Epidermal melanocyte (primary cell): ENCODE results near the gene PSEN1.
A peak's percentile ranks its signal among the peaks of the same experiment; 100 is the strongest.
"Not testable (repeated sequence)": the region's sequence is repeated elsewhere in the genome, so short reads cannot be mapped to it uniquely, and the experiment has no call there.

ENCODE experiments used
- DNase-seq: peaks from one replicate; pipeline ENCODE4 v3.0.0; 2011; ENCODE audit warnings: low spot score; ENCODE audit not compliant: insufficient read length

The PSEN1 gene

DNA sequence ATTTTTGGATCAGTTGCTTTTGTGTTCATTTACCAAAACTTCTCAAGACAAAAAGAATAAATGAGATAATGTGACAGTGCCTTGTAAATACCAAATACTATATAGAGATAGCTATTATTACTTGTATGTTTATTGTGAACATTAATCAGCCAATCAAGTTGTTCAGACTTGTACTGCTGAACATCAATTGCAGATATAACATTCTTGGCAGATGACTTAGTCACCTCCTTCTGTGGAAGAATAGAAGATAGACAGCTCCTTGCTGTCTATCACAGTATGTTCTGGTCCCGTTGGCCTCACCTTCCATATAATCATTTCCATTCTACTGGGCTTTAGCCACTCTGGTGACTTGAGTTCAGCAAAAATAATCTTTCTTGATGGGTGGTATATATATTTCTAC lies 30.1 kb downstream of the PSEN1 start:
- DNase-seq = no peak

DNA sequence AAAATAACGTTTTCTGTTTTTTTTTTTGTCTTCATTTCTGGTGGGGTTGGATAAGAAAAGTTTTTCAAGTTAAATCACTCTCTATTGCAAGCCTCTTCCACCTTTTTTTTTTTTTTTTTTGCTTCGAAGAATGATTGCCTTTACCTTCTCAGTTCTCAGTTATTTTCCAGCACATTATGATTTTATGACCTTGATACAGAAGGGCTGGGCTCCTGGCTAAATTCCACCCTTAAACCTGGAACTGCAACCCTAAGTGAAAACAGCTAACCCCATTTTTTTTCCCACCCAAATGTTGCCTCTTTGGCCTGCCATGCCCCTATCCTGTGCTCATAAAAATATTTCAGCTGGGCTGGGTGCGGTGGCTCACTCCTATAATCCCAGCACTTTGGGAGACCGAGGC lies 31.4 kb downstream of the PSEN1 start:
- no peak for DNase-seq

DNA sequence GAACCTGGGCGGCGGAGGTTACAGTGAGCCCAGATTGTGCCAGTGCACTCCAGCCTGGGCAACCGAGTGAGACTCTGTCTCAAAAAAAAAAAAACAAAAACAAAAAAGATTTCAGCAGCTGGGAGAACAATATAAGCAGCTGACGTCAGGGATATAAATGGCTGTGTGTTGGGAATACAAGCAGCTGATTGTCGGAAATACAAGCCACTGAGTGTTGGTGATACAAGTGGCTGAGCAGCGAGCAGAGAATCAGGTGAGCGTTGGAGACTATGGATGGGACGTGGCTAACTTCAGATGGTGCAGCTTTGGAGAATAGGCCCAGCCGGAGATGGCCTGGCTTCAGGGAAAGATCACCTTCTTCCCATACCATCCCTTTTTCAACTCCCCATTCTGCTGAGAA lies 32.0 kb downstream of the PSEN1 start:
- DNase-seq = no peak

DNA sequence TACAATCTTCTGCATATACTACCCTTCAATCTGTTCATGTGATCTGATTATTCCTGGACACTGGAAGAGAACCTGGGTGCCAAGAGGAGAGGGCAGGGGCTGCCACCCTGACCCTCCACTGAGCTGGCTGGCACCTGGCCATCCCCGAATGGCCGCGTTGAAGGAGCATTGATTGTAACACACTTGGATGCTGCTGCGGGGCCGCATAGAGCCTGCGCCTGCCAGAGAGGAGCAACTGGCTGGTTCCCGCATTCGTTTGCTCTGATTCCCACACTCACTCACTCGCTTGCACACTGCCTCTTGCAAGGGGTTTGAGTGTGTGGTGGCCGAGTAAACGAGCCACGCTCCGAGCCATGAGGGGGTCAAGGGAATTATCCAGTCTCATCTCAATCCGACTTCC lies 32.4 kb downstream of the PSEN1 start:
- DNase-seq = no peak

DNA sequence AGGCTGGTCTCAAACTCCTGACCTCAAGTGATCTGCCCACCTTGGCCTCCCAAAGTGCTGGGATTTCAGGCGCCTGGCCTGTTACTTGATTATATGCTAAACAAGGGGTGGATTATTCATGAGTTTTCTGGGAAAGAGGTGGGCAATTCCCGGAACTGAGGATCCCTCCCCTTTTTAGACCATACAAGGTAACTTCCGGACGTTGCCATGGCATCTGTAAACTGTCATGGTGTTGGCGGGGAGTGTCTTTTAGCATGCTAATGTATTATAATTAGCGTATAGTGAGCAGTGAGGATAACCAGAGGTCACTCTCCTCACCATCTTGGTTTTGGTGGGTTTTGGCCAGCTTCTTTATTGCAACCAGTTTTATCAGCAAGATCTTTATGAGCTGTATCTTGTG lies 33.5 kb downstream of the PSEN1 start:
- not testable (repeated sequence) for DNase-seq

DNA sequence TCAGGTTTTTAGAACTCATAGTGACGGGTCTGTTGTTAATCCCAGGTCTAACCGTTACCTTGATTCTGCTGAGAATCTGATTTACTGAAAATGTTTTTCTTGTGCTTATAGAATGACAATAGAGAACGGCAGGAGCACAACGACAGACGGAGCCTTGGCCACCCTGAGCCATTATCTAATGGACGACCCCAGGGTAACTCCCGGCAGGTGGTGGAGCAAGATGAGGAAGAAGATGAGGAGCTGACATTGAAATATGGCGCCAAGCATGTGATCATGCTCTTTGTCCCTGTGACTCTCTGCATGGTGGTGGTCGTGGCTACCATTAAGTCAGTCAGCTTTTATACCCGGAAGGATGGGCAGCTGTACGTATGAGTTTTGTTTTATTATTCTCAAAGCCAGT lies 34.4 kb downstream of the PSEN1 start:
- DNase-seq = no peak

DNA sequence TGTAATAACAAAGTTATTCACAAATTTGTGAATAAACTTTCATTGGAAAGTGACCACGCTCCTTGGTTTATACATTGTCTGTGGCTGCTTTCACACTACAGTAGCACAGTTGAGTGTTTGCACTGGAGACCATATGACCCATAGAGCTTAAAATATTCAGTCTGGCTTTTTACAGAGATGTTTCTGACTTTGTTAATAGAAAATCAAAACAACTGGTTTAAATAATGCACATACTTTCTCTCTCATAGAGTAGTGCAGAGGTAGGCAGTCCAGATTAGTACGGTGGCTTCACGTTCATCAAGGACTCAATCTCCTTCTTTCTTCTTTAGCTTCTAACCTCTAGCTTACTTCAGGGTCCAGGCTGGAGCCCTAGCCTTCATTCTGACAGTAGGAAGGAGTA lies 36.2 kb downstream of the PSEN1 start:
- no peak for DNase-seq

GRCh38 chr14:73173092-73173735 lies 36.9 kb downstream of the PSEN1 start:
- DNase-seq = no peak

- DNase-seq = no peak
These were observed 40.4 kb downstream of the PSEN1 start for GRCh38 chr14:73176685-73177084.

DNA sequence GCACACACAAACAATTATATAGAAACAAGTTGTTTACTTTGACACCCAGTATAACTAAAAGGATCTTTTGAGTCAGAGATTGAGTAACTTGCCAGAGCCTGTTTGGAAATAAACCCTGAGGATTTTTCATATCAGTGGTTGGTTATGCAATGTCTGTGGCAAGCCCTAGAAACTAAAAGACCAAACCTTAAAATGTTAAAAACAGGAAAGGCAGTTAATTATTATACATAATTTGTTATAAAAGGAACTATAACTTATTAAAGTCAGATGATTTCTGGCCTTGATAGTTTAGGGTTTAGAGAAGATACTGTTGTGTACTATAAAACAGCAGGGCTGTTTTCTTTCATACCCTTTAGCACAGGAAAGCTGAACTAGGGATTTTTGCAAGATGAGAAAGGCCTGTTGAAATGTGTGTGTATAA lies 44.1 kb downstream of the PSEN1 start:
- DNase-seq = peak; percentile 41

- DNase-seq = not testable (repeated sequence)
These were observed 44.7 kb downstream of the PSEN1 start for GRCh38 chr14:73180969-73181368.

- DNase-seq = no peak
These were observed 52.2 kb downstream of the PSEN1 start for GRCh38 chr14:73188501-73188911.

DNA sequence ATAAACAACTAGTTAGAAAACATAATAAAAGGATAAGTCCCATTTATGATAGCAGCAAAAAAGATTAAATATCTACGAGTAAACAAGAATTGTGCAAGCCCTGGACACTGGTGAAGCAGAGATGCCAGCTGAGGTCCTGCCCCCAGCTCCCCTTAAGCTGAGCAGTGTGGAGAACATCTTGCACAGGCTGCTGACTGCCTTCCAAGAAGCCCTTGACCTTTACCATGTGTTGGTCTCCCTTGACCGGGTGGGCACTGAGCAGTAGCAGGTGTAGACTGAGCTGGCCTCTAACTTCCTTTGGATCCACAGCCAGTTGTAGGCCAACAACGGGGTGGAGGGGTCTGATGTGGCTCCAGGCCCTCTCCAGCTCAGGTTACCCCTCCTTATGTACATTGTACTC lies 53.3 kb downstream of the PSEN1 start:
- no peak for DNase-seq

GRCh38 chr14:73191441-73191840 lies 55.1 kb downstream of the PSEN1 start:
- no peak for DNase-seq

DNA sequence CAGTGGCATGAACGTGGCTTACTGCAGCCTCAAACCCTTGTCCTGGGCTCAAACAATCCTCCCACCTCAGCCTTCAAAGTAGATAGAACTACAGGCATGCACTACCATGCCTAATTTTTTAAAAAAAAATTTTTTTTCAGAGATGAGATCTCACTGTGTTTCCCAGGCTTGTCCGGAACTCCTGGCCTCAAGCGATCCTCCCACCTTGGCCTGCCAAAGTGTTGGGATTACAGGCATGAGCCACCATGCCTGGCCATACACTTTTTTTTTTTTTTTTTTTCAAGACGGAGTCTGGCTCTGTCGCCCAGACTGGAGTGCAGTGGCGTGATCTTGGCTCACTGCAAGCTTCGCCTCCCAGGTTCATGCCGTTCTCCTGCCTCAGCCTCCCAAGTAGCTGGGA lies 58.0 kb downstream of the PSEN1 start:
- DNase-seq = not testable (repeated sequence)

- no peak for DNase-seq
These were observed 61.9 kb downstream of the PSEN1 start for GRCh38 chr14:73198253-73198652.

DNA sequence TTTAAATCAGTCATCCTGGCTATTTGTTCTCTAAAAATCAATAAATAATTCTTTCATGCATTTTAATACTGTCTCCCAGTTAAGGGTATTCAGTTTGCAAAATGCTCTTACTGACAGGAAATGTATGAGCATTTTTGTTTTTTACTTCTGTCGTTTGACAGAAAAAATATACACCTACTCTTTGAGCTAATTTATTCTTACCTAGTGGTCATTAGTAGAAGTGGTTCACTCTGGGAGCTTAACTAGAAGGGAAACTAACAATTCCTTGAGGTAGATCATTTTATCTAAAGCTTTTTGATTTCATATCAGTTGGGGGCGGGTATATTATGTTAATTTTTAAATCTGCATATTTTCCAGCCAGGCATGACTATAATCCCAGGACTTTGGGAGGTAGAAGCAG lies 67.2 kb downstream of the PSEN1 start:
- DNase-seq = no peak

GRCh38 chr14:73207615-73208014 lies 71.3 kb downstream of the PSEN1 start:
- no peak for DNase-seq

DNA sequence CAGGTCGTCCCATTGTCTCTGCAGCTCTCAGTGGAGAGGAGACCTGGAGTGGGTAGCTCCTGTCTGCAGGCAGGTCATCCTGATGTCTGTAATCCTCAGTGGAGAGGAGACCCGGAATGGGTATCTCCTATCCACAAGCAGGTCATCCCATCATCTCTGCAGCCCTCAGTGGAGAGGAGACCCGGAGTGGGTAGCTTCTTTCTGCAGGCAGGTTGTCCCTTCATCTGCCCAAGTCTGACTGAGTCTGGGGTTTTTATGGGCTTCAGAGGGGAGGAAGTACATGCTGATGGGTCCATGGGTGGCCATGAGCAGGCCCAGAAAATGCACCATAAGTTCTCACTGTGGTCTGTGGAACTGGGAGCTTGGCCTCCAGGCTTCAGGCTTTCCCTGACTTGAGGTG lies 72.1 kb downstream of the PSEN1 start:
- no peak for DNase-seq

- DNase-seq = no peak
These were observed 72.5 kb downstream of the PSEN1 start for GRCh38 chr14:73208846-73209245.

- no peak for DNase-seq
These were observed 73.6 kb downstream of the PSEN1 start for GRCh38 chr14:73209953-73210352.

DNA sequence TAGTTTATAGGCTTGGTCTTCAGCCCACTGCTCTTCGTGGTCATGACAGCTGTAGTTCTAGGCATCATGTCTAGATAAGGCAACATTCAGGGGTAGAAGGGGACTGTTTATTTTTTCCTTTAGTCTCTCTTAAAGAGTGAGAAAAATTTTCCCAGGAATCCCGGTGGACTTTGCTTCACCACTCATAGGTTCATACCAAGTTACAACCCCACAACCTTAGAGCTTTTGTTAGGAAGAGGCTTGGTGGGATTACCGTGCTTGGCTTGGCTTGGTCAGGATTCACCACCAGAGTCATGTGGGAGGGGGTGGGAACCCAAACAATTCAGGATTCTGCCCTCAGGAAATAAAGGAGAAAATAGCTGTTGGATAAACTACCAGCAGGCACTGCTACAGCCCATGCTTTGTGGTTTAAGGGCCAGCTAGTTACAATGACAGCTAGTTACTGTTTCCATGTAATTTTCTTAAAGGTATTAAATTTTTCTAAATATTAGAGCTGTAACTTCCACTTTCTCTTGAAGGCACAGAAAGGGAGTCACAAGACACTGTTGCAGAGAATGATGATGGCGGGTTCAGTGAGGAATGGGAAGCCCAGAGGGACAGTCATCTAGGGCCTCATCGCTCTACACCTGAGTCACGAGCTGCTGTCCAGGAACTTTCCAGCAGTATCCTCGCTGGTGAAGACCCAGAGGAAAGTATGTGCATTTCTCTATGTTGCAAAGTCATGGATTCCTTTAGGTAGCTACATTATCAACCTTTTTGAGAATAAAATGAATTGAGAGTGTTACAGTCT lies 75.1 kb downstream of the PSEN1 start:
- no peak for DNase-seq

DNA sequence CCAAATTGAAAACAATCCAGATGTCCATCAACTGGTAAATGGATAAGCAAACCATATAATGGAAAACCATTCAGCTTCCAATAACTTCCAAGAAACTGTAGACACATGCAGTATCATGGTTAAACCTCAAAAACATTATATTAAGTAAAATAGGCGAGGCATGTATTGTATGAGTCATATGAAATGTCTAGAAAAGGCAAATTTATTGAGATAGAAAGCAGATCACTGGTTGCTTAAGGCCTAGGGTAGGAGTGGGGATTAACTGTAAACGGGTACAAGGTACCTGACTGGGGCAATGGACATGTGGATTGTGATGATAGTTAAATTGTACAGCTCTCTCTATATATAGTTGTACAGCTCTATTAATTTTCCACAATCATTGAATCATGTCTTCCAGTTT lies 79.7 kb downstream of the PSEN1 start:
- DNase-seq = no peak
